GM12864 (cell line): ENCODE results near the gene POM121L12.

Experiments used
- DNase-seq: peaks from one replicate; pipeline ENCODE4 v3.0.0-alpha.2; 2011; ENCODE audit warnings: low read depth
- H3K4me3 ChIP-seq: 2 replicates; pipeline ENCODE4 v1.5.1; 2011; ENCODE audit warnings: mild to moderate bottlenecking, low read depth, low read length, control low read depth
- TF ChIP-seq, protein P1 (sequence below): IDR thresholded peaks from 2 replicates; pipeline ENCODE4 v1.5.1; 2011; ENCODE audit warnings: low read depth, mild to moderate bottlenecking, moderate library complexity, low read length, control low read depth, inconsistent platforms; ENCODE audit errors: missing control alignments

The POM121L12 gene

DNA sequence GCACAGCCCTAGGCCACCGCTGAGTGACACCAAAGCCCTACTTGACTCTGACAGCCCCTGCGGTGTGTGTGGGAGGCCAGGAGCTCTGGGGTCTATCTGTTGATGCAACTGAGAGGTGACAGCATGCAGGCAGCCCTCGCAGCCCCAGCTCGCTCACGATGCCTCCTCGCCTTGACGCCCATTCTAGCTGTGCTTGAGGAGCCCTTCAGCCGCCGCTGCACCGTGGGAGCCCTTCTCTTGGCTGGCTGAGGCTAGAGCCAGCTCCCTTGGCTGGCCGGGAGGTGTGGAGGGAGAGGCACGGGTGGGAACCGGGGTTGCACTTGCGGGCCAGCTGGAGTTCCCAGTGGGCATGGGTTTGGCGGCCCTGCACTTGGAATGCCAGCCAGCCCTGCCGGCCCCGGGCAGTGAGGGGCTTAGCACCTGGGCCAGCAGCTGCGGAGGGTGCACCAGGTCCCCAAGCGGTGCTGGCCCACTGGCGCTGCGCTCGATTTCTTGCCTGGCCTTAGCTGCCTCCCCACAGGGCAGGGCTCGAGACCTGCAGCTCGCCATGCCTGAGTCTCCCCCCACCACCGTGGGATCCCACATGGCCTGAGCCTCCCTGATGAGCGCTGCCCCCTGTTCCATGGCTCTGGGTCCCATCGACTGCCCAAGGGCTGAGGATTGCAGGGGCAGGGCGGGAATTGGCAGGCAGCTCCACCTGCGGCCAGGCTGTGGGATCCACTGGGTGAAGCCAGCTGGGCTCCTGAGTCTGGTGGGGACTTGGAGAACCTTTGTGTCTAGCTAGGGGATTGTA, 31.6 kb upstream of the POM121L12 start:
- DNase-seq, result no peak
- TF ChIP-seq, protein P1, sequence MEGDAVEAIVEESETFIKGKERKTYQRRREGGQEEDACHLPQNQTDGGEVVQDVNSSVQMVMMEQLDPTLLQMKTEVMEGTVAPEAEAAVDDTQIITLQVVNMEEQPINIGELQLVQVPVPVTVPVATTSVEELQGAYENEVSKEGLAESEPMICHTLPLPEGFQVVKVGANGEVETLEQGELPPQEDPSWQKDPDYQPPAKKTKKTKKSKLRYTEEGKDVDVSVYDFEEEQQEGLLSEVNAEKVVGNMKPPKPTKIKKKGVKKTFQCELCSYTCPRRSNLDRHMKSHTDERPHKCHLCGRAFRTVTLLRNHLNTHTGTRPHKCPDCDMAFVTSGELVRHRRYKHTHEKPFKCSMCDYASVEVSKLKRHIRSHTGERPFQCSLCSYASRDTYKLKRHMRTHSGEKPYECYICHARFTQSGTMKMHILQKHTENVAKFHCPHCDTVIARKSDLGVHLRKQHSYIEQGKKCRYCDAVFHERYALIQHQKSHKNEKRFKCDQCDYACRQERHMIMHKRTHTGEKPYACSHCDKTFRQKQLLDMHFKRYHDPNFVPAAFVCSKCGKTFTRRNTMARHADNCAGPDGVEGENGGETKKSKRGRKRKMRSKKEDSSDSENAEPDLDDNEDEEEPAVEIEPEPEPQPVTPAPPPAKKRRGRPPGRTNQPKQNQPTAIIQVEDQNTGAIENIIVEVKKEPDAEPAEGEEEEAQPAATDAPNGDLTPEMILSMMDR, result no peak
- no peak overlapping the region for H3K4me3 ChIP-seq

DNA sequence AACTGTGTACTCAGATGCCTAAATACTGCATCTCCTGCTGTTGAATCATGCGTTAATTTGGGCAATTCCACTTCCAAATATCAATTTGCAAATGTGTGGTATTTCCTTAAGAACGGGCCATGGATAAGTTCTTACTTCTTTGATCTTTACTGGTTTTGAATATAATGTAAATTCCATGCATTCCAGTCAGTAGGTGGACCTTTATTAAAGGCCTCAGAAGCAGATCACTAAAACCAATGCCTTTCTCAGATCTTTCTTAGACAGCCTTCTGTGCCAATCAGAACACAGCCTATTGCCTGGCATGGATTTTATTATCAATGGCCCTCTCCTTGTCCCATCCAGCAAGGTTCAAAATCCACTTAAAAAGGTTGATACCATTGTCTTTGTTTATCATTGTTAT, 21.5 kb upstream of the POM121L12 start:
- TF ChIP-seq, protein P1, result no peak
- H3K4me3 ChIP-seq, result no peak overlapping the region
- DNase-seq, result no peak

DNA sequence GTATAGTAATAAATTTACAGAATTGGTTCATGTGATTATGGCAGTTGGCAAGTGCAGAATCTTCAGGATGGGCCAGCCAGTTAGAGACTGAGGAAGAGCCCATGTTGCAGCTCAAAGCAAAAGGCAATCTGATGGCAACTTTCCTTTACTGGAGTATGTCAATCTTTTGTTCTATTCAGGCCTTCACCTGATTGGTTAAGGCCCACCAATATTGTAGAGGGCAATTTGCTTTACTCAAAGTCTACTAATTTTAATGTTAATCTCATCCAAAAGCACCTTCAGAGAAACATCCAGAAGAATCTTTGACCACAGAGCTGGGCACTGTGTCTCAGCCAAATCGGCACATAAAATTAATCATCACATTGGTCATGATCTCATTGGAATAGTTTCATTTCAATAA, 20.0 kb upstream of the POM121L12 start:
- TF ChIP-seq, protein P1, result no peak
- DNase-seq, result no peak

DNA sequence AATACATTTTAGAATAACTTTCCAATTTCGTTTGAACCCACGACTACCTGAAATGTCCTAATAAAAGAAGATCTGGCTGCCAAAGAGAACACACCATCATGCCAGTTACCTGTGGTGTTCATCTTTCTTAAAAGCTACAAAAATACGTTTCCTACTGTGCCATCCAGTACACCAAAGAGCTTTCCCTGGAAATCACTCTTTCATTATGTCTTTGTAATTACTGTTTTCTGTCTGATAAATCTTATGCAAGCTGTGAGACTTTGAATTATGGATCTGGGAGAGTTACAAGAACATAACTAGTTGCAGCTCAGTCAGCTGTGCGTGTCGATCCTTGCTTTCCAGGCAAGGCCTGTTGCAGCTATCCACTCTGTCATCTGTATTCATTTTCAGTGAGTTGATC, 12.5 kb upstream of the POM121L12 start:
- TF ChIP-seq, protein P1, result no peak
- no peak overlapping the region for H3K4me3 ChIP-seq
- no peak for DNase-seq

More for the DNA sequence above, 20.0 kb upstream of the POM121L12 start:
- H3K4me3 ChIP-seq, result no peak overlapping the region

DNA sequence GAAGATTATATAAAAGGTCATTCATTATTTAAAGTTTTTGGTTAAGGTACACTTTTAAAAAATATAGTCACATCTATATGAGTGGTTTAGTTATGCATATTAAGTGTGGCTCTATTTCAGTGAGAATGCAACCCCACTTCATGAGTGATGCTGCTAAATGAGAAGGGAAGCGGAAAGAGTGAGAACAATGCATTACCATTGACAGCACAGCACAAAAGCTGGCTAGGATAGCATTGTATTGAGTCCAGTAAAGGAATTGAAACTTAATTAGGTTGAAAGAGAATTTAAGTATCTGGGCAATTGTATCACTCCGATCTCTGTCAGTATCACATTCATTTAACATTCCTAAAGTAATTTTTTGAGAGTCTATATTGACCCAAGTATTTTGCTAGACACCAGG, 13.2 kb downstream of the POM121L12 start:
- no peak for DNase-seq
- no peak overlapping the region for H3K4me3 ChIP-seq
- TF ChIP-seq, protein P1, result no peak

DNA sequence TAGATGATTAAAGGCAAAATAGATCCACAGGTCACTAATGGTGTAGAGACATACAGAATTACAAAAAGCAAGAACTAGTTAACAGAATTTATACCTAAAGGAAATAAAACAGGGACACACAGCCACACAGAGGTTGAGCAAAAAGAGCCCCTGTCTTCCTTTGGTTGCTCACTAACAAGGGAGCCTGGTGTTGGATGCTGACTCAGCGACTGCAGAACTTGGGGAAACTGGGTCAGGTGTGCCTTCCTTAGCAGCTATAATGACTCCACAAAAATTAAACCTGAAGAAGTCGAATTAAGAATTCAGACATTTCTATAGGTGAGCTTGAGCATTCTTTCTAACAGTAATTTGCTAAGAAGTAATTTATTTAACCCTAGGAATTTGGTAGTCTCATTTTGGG, 15.0 kb downstream of the POM121L12 start:
- TF ChIP-seq, protein P1, result no peak
- DNase-seq, result no peak
- no peak overlapping the region for H3K4me3 ChIP-seq

DNA sequence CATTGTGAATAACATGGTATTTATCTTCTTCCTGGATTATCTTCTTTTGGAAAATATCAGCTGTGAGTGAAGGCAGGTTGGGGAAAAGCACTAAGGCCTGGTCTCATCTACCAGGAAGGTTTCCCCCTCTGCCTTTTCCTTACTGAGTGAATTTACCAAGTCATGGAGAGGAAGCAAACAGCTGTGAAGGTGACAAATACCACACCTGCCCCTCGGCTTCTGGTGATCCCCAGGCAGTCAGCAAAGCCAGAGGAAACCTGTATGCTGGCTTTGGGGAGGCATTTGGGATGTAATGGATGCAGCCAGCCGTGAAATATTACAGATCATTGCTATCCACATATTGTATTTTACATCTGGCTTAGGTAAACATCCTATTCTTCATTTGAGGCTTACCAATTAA, 24.2 kb downstream of the POM121L12 start:
- no peak overlapping the region for H3K4me3 ChIP-seq
- TF ChIP-seq, protein P1, result no peak
- no peak for DNase-seq
